Measurements from ENCODE around the gene BCORL1. TPM values are rescaled to one million over a fixed set of nuclear protein-coding genes. Genes with fewer than 3 reads are reported as not detected.

BCORL1 gene
- total and polyA plus RNA-seq, 2 donors from 2014 or later: 3.9 to 14.1 TPM

- FAIRE-seq: no peak
- intact Hi-C loops (cut with DNase I): no loop called here
- no peak overlapping the region for H3K9ac ChIP-seq (ENCODE audit: low read length in 3 of 3)
Observed at GRCh38 chrX:130095249-130096030, 113.0 kb downstream of the BCORL1 start.

GRCh38 chrX:130097507-130098209 lies 115.2 kb downstream of the BCORL1 start:
- peaks cover 0 to 12% (median 0%) of the 10 kb centered on the region in 3 donors for H3K4me1 ChIP-seq (ENCODE audit: control insufficient read depth in 2 of 3, insufficient read depth in 2 of 3, low read depth in 1 of 3, low read length in 3 of 3)
- no peak overlapping the region for H3K9ac ChIP-seq (ENCODE audit: low read length in 3 of 3)
- no peak overlapping the region for H3K4me3 ChIP-seq (ENCODE audit: low read length in 3 of 3)
- no peaks in the 10 kb centered on the region for H3K36me3 ChIP-seq (ENCODE audit: control insufficient read depth in 2 of 3, insufficient read depth in 3 of 3, low read length in 3 of 3)
- no peaks in the 10 kb centered on the region for H3K27me3 ChIP-seq (ENCODE audit: control insufficient read depth, insufficient read depth, low read length)
- no peaks in the 10 kb centered on the region for H3K9me3 ChIP-seq (ENCODE audit: control insufficient read depth in 2 of 3, insufficient read depth in 1 of 3, low read length in 3 of 3)
- intact Hi-C loops (cut with DNase I): no loop called here
- no peak for TF ChIP-seq CTCF (IDR thresholded peaks at IDR 0.05; ENCODE audit: borderline replicate concordance, extremely low read depth, insufficient read depth)
- FAIRE-seq: no peak
- peak overlapping the region in 1 of 2 donors; percentile 17 for H3K27ac ChIP-seq (ENCODE audit: low read depth in 2 of 2, low read length in 2 of 2)
- DNase-seq: peak; percentile 53 to 85 (median 71)

More at GRCh38 chrX:130095249-130096030, 113.0 kb downstream of the BCORL1 start:
- Histone ChIP-seq H3K9me3 (ENCODE audit: control insufficient read depth in 2 of 3, insufficient read depth in 1 of 3, low read length in 3 of 3) (no peaks in the 10 kb centered on the region), H3K4me3 (ENCODE audit: low read length in 3 of 3) (no peak overlapping the region), H3K36me3 (ENCODE audit: control insufficient read depth in 2 of 3, insufficient read depth in 3 of 3, low read length in 3 of 3) (no peaks in the 10 kb centered on the region), H3K27ac (ENCODE audit: low read depth in 2 of 2, low read length in 2 of 2) (no peak overlapping the region), H3K27me3 (ENCODE audit: control insufficient read depth, insufficient read depth, low read length) (no peaks in the 10 kb centered on the region), H3K4me1 (ENCODE audit: control insufficient read depth in 2 of 3, insufficient read depth in 2 of 3, low read depth in 1 of 3, low read length in 3 of 3) (peaks cover 0 to 12% (median 0%) of the 10 kb centered on the region in 3 donors)
- no peak for DNase-seq
- no peak for TF ChIP-seq CTCF (IDR thresholded peaks at IDR 0.05; ENCODE audit: borderline replicate concordance, extremely low read depth, insufficient read depth)

- no peak for FAIRE-seq
- intact Hi-C loops (cut with DNase I): no loop called here
- Histone ChIP-seq H3K36me3 (ENCODE audit: control insufficient read depth in 2 of 3, insufficient read depth in 3 of 3, low read length in 3 of 3) (no peaks in the 10 kb centered on the region), H3K9ac (ENCODE audit: low read length in 3 of 3) (no peak overlapping the region), H3K27ac (ENCODE audit: low read depth in 2 of 2, low read length in 2 of 2) (peak overlapping the region in 1 of 2 donors; percentile 65), H3K4me3 (ENCODE audit: low read length in 3 of 3) (no peak overlapping the region), H3K4me1 (ENCODE audit: control insufficient read depth in 2 of 3, insufficient read depth in 2 of 3, low read depth in 1 of 3, low read length in 3 of 3) (peaks cover 0 to 12% (median 0%) of the 10 kb centered on the region in 3 donors), H3K9me3 (ENCODE audit: control insufficient read depth in 2 of 3, insufficient read depth in 1 of 3, low read length in 3 of 3) (no peaks in the 10 kb centered on the region), H3K27me3 (ENCODE audit: control insufficient read depth, insufficient read depth, low read length) (no peaks in the 10 kb centered on the region)
- DNase-seq: peak in 1 of 5 donors; percentile 6
- TF ChIP-seq CTCF (IDR thresholded peaks at IDR 0.05; ENCODE audit: borderline replicate concordance, extremely low read depth, insufficient read depth): no peak
Observed at GRCh38 chrX:130098210-130098552, 115.7 kb downstream of the BCORL1 start.

Data from kidney (tissue), 14 donors.